ENCODE data around the gene TSFM.

DNA sequence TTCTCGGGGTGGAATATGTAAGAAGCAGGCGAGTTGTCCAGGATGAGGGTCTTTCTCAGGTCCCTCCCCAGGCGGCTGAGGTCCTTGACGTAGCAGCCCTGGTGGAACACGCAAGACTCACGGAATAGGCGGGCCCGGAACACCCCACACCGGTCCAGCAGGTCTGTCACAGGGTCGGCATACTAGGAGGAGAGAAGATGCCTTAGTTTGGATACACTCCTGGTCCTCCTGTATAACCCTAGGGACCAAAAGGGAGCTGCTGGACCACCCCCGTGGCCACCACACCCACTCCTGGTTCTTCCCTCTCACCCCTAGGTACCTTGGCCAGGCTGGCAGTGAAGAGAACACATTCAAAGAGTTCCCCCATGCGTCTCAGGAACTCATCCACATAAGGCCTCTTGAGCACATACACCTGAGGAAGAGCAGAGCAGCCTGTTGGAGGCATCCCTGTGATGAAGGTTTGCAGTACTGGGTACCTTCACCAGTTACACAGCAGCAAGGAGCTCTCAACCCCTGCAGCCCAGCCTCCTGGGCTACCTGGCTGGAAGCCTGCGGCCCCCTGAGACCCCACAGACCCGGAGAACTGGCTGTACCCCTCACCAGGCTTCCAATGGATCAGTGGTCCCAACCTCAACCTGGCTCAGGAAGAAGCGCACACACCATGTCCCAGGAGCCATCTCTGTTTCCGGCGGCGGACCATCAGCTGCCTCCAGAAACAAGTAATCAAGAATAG, 41.5 kb downstream of the TSFM start:
- TF ChIP-seq, protein P1, sequence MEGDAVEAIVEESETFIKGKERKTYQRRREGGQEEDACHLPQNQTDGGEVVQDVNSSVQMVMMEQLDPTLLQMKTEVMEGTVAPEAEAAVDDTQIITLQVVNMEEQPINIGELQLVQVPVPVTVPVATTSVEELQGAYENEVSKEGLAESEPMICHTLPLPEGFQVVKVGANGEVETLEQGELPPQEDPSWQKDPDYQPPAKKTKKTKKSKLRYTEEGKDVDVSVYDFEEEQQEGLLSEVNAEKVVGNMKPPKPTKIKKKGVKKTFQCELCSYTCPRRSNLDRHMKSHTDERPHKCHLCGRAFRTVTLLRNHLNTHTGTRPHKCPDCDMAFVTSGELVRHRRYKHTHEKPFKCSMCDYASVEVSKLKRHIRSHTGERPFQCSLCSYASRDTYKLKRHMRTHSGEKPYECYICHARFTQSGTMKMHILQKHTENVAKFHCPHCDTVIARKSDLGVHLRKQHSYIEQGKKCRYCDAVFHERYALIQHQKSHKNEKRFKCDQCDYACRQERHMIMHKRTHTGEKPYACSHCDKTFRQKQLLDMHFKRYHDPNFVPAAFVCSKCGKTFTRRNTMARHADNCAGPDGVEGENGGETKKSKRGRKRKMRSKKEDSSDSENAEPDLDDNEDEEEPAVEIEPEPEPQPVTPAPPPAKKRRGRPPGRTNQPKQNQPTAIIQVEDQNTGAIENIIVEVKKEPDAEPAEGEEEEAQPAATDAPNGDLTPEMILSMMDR (IDR thresholded peaks at IDR 0.05), result no peak
- TF ChIP-seq POLR2A (IDR thresholded peaks at IDR 0.05), result no peak
